C4-2B (cell line): Measurements from ENCODE around the gene RIT1.

ENCODE experiments used
- CTCF ChIP-seq: fragments of 450-650 bp; conservative IDR thresholded peaks from 2 replicates; pipeline ENCODE4 v1.5.1; 2017; ENCODE audit warnings: mild to moderate bottlenecking
- ZFX ChIP-seq: fragments of 450-650 bp; IDR thresholded peaks from 2 replicates; pipeline ENCODE4 v1.6.1; 2017

DNA sequence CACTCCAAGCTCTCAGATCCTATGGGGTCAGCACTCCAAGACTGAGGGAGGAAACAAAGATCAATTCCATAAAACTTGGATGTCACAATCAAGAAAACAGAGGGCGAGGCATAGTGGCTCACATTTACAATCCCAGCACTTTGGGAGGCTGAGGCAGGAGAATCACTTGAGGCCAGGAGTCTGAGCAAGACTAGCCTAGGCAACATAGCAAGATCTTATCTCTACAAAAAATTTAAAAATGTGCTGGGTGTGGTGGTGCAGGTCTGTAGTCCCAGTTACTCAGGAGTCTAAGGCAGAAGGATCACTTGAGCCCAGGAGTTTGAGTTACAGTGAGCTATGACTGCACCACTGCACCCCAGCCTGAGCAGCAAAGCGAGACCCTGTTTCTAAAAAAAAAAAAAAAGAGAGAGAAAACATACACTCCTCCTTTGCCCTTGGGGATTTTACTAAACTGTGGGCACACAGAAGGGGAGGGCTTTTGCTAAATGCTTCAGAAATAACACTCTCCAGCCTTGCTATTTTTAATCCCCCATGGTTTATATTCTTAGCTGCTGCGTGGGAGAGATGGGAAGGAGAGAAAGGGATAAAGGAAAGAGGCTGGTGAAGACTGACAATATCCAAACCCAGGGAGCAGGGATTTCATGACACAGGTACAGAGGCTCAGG, 49.1 kb upstream of the RIT1 start:
- TF ChIP-seq CTCF, result no peak
- TF ChIP-seq ZFX, result no peak
